WERI-Rb-1 (cell line): ENCODE data around the gene TBCD.

ENCODE experiments used
- DNase-seq: peaks from one replicate; pipeline ENCODE4 v3.0.0-alpha.2; 2020
- H3K27ac ChIP-seq: fragments of 250-450 bp; sonication (Bioruptor Pico); 2 replicates; pipeline ENCODE4 v1.5.1; 2020; ENCODE audit warnings: mild to moderate bottlenecking, moderate library complexity
- H3K27me3 ChIP-seq: fragments of 250-450 bp; sonication (Bioruptor Pico); 2 replicates; pipeline ENCODE4 v1.5.1; 2021; ENCODE audit warnings: mild to moderate bottlenecking, low read depth, moderate library complexity; ENCODE audit not compliant: insufficient read depth, severe bottlenecking
- H3K36me3 ChIP-seq: fragments of 250-450 bp; sonication (Bioruptor Pico); 2 replicates; pipeline ENCODE4 v1.5.1; 2020; ENCODE audit warnings: mild to moderate bottlenecking, moderate library complexity
- H3K4me3 ChIP-seq: 2 replicates; pipeline ENCODE4 v1.5.1; 2011; ENCODE audit warnings: low read depth, mild to moderate bottlenecking, control low read depth, low read length
- H3K9me3 ChIP-seq: fragments of 250-450 bp; sonication (Bioruptor Pico); 2 replicates; pipeline ENCODE4 v1.5.1; 2021; ENCODE audit warnings: mild to moderate bottlenecking, moderate library complexity; ENCODE audit not compliant: severe bottlenecking
- TF ChIP-seq, protein P1 (sequence below): IDR thresholded peaks from 2 replicates; pipeline ENCODE4 v1.5.1; 2011; ENCODE audit warnings: low read depth, mild to moderate bottlenecking, control low read depth, inconsistent platforms, low read length

The TBCD gene

DNA sequence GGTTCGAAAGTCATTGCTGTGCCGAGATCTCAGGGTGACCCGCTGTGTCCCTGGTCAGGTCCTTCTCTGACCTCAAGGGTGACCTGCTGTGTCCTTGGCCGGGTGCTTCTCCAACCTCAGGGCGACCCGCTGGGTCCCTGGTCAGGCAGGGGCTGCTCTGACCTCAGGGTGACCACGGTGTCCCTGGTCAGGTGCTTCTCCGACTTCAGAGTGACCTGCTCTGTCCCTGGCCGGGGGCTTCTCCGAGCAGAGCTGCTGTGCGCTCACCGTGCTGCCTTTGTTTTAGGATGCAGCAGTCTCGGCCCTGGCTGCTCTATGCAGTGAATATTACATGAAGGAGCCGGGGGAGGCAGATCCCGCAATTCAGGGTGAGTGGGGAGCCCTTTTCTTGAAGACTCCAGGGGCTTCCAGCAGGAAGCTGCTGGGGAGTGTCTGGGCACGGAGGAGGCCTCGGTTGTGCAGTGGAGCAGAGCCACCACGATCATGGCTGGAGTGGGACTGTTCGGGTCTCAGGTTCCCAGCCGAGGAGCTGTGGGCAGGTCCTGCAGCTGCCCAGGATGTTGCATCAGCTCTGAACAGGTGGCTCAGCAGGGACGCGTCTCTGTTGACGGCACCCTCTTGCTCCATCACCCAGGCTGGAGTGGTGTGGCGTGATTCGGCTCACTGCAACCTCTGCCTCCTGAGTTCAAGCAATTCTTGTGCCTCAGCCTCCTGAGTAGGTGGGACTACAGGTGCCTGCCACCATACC lies 171.7 kb downstream of the TBCD start:
- Histone ChIP-seq H3K27me3 (no peaks in the 10 kb centered on the region), H3K36me3 (peaks cover 83% of the 10 kb centered on the region), H3K9me3 (no peaks in the 10 kb centered on the region), H3K4me3 (no peak overlapping the region), H3K27ac (no peak overlapping the region)
- DNase-seq: no peak
- TF ChIP-seq, protein P1, sequence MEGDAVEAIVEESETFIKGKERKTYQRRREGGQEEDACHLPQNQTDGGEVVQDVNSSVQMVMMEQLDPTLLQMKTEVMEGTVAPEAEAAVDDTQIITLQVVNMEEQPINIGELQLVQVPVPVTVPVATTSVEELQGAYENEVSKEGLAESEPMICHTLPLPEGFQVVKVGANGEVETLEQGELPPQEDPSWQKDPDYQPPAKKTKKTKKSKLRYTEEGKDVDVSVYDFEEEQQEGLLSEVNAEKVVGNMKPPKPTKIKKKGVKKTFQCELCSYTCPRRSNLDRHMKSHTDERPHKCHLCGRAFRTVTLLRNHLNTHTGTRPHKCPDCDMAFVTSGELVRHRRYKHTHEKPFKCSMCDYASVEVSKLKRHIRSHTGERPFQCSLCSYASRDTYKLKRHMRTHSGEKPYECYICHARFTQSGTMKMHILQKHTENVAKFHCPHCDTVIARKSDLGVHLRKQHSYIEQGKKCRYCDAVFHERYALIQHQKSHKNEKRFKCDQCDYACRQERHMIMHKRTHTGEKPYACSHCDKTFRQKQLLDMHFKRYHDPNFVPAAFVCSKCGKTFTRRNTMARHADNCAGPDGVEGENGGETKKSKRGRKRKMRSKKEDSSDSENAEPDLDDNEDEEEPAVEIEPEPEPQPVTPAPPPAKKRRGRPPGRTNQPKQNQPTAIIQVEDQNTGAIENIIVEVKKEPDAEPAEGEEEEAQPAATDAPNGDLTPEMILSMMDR: no peak

DNA sequence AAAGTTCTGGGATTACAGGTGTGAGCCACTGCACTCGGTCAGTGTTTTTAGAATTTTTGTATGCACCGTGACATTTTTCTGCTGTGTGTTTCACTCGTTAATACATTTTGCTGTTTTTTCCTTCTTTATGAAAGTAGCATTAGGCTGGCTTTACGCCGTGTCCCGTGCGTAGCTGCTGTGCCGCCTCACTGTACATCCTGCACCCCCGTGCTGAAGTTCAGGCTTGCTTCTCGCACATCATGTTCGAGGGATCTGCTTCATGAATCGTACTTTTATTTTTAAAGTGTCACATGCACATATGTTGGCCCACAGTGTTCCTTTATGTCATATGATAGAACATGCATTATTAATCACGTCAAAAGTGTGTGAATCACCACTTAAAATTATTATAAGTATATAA lies 172.3 kb downstream of the TBCD start:
- no peaks in the 10 kb centered on the region for H3K27me3 ChIP-seq
- no peak overlapping the region for H3K4me3 ChIP-seq
- TF ChIP-seq, protein P1: no peak
- no peak overlapping the region for H3K27ac ChIP-seq
- no peak for DNase-seq
- no peaks in the 10 kb centered on the region for H3K9me3 ChIP-seq
- H3K36me3 ChIP-seq: peaks cover 86% of the 10 kb centered on the region

DNA sequence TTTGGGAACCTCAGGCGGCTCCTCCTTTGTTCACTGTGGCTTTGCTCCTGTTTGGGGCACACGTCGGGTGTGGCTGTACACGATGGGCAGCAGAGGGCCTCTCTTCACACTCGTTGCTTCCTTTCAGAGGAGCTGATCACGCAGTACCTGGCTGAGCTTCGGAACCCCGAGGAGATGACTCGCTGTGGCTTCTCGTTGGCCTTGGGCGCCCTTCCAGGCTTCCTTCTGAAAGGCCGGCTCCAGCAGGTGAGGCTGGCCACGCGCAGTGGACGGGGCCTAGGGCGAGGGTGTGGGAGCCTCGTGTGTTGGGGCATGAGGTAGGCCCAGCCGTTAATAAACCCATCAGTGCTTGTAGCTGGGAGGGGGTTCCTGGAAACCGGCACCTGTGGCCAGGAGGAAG lies 172.9 kb downstream of the TBCD start:
- no peak for DNase-seq

GRCh38 chr17:82925336-82925735 lies 173.5 kb downstream of the TBCD start:
- TF ChIP-seq, protein P1: no peak
- Histone ChIP-seq H3K27ac (no peak overlapping the region), H3K27me3 (no peaks in the 10 kb centered on the region), H3K36me3 (peaks cover 90% of the 10 kb centered on the region), H3K9me3 (no peaks in the 10 kb centered on the region), H3K4me3 (no peak overlapping the region)
- no peak for DNase-seq

More for the DNA sequence above, 172.9 kb downstream of the TBCD start:
- TF ChIP-seq, protein P1: 0 out of 2 replicates have a peak, but pooled peaks have one; percentile 12
- Histone ChIP-seq H3K27me3 (no peaks in the 10 kb centered on the region), H3K9me3 (no peaks in the 10 kb centered on the region), H3K4me3 (no peak overlapping the region), H3K36me3 (peaks cover 88% of the 10 kb centered on the region), H3K27ac (no peak overlapping the region)

- Histone ChIP-seq H3K27me3 (no peaks in the 10 kb centered on the region), H3K27ac (no peak overlapping the region), H3K36me3 (peaks cover 94% of the 10 kb centered on the region), H3K4me3 (no peak overlapping the region), H3K9me3 (no peaks in the 10 kb centered on the region)
- TF ChIP-seq, protein P1: no peak
- no peak for DNase-seq
These were observed 174.2 kb downstream of the TBCD start for GRCh38 chr17:82926081-82926480.

GRCh38 chr17:82926716-82927115 lies 174.9 kb downstream of the TBCD start:
- Histone ChIP-seq H3K27me3 (no peaks in the 10 kb centered on the region), H3K4me3 (no peak overlapping the region), H3K9me3 (no peaks in the 10 kb centered on the region), H3K36me3 (peaks cover 95% of the 10 kb centered on the region), H3K27ac (no peak overlapping the region)
- DNase-seq: no peak
- TF ChIP-seq, protein P1: no peak
